NK-92 treated with Interleukin-12 subunit alpha and Interleukin-12 subunit beta, amount 100 ng/mL, for 24 hours (cell line): ENCODE results near the gene ARHGEF1.
A peak's percentile ranks its signal among the peaks of the same experiment; 100 is the strongest.
"Not testable (repeated sequence)": the region's sequence is repeated elsewhere in the genome, so short reads cannot be mapped to it uniquely, and the experiment has no call there.

Source experiments
- DNase-seq: peaks from one replicate; lab custom pipeline; 2025; lab: John Stamatoyannopoulos, UW

ARHGEF1 gene

GRCh38 chr19:41863209-41863931 is 19.6 kb upstream of the ARHGEF1 start:
- no peak for DNase-seq

GRCh38 chr19:41864374-41864773 is 18.6 kb upstream of the ARHGEF1 start:
- DNase-seq, result no peak

- DNase-seq, result no peak
Observed at GRCh38 chr19:41866284-41866683, 16.7 kb upstream of the ARHGEF1 start.

GRCh38 chr19:41868120-41868988 is 14.6 kb upstream of the ARHGEF1 start:
- DNase-seq, result no peak

- no peak for DNase-seq
Observed at GRCh38 chr19:41868989-41869300, 14.0 kb upstream of the ARHGEF1 start.

GRCh38 chr19:41869374-41869955 is 13.5 kb upstream of the ARHGEF1 start:
- no peak for DNase-seq

GRCh38 chr19:41870401-41870873 is 12.5 kb upstream of the ARHGEF1 start:
- DNase-seq, result no peak

GRCh38 chr19:41871573-41872383 is 11.2 kb upstream of the ARHGEF1 start:
- DNase-seq, result peak; percentile 57

- DNase-seq, result no peak
Observed at GRCh38 chr19:41872384-41872774, 10.6 kb upstream of the ARHGEF1 start.

- DNase-seq, result peak; percentile 37
Observed at GRCh38 chr19:41872775-41873647, 10.0 kb upstream of the ARHGEF1 start.

GRCh38 chr19:41875973-41876372 is 7.0 kb upstream of the ARHGEF1 start:
- not testable (repeated sequence) for DNase-seq

- DNase-seq, result no peak
Observed at GRCh38 chr19:41876847-41877832, 5.8 kb upstream of the ARHGEF1 start, which contains the start of gene CD79A. TSS of gene CD79A (plus strand) at chr19:41877279. CDS start at chr19:41877305, 26 bp downstream.

GRCh38 chr19:41877916-41878905 is 4.8 kb upstream of the ARHGEF1 start:
- DNase-seq, result no peak

GRCh38 chr19:41879080-41879479 is 3.9 kb upstream of the ARHGEF1 start:
- no peak for DNase-seq

GRCh38 chr19:41879670-41880328 is 3.2 kb upstream of the ARHGEF1 start:
- DNase-seq, result no peak

- DNase-seq, result no peak
Observed at GRCh38 chr19:41880329-41880708, 2.7 kb upstream of the ARHGEF1 start.

GRCh38 chr19:41883463-41883820 is 458 bp downstream of the ARHGEF1 start:
- DNase-seq, result no peak
